Measurements from ENCODE around the gene MYO1E.
"Not testable (repeated sequence)": the region's sequence is repeated elsewhere in the genome, so short reads cannot be mapped to it uniquely, and the experiment has no call there.

Gene MYO1E

DNA sequence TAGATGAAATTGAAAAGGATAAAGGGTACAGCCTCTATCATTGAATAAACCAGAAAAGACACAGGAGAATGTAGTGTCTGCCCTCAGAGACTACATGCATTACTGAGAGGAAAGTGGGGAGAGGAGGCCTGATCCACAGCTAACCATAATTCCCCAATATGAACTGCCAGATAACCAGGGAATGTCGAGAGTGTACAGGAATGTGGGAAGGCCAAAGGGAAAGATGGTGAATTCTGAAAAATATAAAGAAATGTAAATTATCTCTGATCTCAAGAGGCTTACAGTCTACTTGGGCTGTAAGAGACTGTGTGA lies 22.3 kb downstream of the MYO1E start:
- DNase-seq (ENCODE audit: low spot score): no peak

GRCh38 chr15:59349680-59350420 lies 22.8 kb downstream of the MYO1E start:
- peak; percentile 80 for DNase-seq (ENCODE audit: low spot score)

- DNase-seq (ENCODE audit: low spot score): no peak
These were observed 24.8 kb downstream of the MYO1E start for GRCh38 chr15:59347915-59348314.

DNA sequence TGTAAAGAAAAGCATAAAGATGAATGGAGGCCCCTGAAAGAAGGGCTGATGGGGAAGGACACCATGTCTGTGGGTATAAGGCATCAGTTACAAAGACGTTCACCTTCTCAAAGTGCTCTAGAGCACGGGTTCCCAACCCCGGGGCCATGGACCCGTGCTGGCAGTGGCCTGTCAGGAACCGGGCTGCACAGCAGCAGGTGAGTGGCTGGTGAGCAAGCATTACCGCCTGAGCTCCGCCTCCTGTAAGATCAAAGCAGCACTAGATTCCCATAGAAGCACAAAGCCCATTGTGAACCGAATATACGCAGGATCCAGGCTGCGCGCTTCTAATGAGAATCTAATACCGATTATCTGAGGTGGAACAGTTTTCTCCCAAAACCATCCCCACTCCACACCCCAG lies 25.7 kb downstream of the MYO1E start:
- DNase-seq (ENCODE audit: low spot score): no peak

DNA sequence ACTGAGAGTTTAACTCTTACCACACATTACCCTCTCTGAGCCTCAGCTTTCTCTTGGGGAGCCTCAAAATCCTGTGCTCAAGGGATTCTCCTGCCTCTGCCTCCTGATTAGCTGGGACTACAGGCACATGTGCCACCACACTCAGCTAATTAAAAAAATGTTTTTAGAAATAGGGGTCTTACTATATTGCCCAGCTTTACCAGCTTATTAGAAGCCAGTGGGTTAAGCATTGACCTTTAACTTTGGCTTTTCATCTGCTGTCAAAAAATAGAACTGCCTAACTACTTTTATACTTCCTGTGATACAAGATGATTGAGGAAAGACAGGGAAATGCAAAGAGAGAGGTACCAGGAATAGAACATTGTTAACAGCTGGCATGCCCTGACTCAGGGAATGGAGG lies 27.3 kb downstream of the MYO1E start:
- DNase-seq (ENCODE audit: low spot score): no peak

GRCh38 chr15:59344311-59344710 lies 28.4 kb downstream of the MYO1E start:
- no peak for DNase-seq (ENCODE audit: low spot score)

- no peak for DNase-seq (ENCODE audit: low spot score)
These were observed 32.3 kb downstream of the MYO1E start for GRCh38 chr15:59340325-59340724.

GRCh38 chr15:59339252-59339672 lies 33.4 kb downstream of the MYO1E start:
- no peak for DNase-seq (ENCODE audit: low spot score)

GRCh38 chr15:59338414-59338813 lies 34.3 kb downstream of the MYO1E start:
- no peak for DNase-seq (ENCODE audit: low spot score)

GRCh38 chr15:59336725-59337124 lies 35.9 kb downstream of the MYO1E start:
- not testable (repeated sequence) for DNase-seq (ENCODE audit: low spot score)

DNA sequence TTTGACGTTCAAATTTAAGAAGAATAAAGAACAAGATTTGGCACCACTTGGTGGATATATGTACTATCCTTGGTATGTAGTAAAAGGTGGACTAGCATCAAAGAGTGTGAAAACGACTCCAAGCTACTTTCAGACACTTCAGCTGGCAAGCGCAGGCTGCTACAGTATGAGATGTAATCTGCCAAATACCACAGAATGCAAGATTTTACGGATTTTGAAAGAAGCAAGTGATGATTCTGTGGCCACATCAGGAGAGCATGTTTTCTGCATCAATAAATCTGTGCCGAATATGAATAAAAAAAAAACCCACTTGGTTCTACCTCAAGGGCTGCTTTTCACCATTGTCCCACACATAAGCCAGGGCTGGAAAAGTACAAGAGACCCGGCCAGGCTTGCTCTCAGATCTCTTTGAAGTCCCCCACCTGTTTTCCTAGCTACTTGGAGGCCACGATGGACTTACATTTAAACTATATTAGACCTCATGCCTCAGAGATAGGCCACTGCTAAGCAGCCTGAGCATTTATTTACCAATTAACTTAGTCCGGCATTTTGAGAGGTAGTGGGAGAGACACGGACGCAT lies 37.4 kb downstream of the MYO1E start:
- DNase-seq (ENCODE audit: low spot score): no peak

- no peak for DNase-seq (ENCODE audit: low spot score)
These were observed 38.6 kb downstream of the MYO1E start for GRCh38 chr15:59334076-59334415.

DNA sequence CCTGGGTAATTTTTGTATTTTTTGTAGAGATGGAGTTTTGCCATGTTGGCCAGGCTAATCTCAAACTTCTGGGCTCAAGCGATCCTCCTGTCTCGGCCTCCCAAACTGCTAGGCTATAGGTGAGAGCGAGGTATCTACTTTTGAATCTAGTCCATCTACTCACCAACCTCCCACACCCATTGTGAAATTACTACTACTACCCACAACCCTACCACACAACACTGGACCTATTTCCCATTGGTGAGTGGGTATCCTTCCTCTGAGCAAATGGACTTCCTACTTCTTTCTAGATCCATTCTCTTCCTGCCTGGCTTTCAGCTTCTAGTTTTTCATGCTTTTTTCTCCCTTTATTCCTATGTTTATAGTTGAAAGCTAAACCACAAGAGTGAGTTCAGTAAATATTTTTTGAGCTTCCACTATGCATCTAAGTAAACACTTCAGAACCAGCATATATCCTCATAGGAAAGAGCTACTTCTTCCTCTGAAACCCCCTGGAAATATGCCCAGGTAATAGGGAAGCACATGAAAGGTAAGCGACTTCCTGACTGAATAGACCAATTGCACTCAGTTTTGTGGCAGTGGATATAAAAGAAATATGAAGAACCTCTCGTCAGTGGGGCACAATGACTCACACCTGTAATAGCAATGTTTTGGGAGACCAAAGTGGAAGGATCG lies 39.1 kb downstream of the MYO1E start:
- DNase-seq (ENCODE audit: low spot score): no peak

- no peak for DNase-seq (ENCODE audit: low spot score)
These were observed 40.7 kb downstream of the MYO1E start for GRCh38 chr15:59332009-59332408.

- no peak for DNase-seq (ENCODE audit: low spot score)
These were observed 42.0 kb downstream of the MYO1E start for GRCh38 chr15:59330649-59331048.

DNA sequence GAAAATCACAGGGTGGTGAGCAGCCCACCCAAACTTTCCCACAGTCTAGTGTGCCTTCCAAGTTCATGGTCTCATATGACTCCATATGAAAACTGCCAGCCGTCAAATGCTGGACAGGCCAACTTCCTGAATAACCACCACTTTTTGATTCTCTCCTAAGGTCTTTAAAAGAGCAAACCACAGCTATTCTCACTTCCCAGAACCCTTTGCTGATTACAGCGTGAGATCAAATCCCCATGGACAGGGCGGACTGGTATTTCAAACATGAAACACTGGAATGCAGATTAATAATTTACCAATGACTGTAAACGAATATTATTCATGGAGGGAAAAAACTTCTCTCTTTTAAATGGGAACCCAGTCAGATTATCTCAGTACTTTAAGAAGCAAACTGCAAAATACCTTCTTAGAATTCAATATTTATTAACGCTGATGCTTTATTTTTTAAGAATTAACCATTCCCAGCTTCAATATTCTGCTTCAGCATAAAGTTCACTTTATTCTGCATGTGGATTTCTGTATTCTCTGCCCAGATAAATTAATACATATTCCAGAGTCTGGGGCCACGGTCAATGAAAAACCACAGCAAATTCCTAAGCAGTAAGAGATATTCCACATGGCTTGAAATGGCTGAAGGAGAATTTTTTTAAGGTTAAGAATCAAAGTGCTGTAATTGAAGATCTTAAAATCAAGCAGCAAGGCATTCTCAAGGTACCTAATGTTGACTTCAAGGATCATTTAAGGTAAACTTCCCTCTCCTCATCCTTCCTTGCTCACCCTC lies 42.9 kb downstream of the MYO1E start:
- peak; percentile 84 for DNase-seq (ENCODE audit: low spot score)

GRCh38 chr15:59329091-59329490 lies 43.6 kb downstream of the MYO1E start:
- no peak for DNase-seq (ENCODE audit: low spot score)

GRCh38 chr15:59327942-59328341 lies 44.7 kb downstream of the MYO1E start:
- no peak for DNase-seq (ENCODE audit: low spot score)

GRCh38 chr15:59326856-59327255 lies 45.8 kb downstream of the MYO1E start:
- DNase-seq (ENCODE audit: low spot score): no peak

DNA sequence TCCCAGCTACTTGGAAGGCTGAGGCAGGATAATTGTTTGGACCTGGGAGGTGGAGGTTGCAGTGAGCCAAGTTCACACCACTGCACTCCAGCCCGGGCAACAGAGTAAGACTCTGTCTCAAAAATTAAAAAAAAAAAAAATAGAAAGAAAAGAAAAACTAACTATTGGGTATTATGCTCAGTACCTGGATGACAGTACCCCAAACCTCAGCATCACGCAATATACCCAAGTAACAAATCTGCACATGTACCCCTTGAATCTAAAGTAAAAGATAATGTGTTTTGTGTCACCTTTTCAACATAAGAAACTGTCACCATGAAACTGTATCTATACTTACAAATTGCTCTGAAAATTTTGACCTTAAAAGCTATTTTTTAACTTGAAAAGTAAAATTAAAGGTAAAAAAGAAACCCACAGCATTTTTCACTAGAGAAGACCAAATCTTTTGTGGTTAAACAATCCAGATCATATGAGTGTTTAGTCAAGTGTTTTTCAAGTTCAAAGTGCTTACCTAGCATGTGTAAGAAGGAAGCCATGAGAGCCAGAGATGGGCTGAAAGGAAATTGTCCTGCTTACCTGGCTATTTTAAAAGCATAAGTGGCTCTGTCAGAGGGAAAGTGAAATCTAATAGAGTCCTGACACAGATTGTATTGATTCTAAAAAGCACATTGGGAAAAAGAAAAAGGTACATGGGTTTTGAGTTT lies 50.5 kb downstream of the MYO1E start:
- DNase-seq (ENCODE audit: low spot score): no peak

- no peak for DNase-seq (ENCODE audit: low spot score)
These were observed 51.5 kb downstream of the MYO1E start for GRCh38 chr15:59321000-59321689.

- no peak for DNase-seq (ENCODE audit: low spot score)
These were observed 55.5 kb downstream of the MYO1E start for GRCh38 chr15:59317211-59317610.

All from LoVo (cell line).